ENCODE measurements around the gene KCNK4.

Gene KCNK4

DNA sequence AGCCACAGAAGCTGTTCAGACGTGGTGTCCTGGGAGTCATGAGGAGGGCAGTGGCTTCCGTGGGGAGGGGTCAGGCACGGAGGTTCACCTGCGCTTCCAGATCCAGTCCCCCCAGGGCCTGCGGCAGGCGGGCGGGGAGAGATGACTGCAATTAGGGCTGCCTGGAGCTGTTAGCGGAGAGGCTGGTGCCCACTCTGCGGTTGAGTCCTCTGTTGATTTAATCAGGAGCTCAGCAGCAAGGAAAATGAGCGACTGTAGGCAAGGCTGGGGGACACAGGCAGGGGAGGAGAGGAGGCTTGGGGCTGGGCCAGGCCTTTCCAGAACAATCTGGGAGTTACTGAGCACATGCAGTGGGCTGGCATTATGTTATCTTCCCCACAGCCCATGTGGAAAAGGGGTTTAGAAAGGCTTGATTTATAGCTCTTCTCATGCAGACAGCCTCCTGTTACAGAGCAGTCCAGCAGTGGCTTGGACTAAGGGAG lies 26.7 kb upstream of the KCNK4 start:
- no peak for DNase-seq (ENCODE audit: low spot score)
- no peak overlapping the region for H3K27ac ChIP-seq
- H3K4me3 ChIP-seq: no peak overlapping the region
- TF ChIP-seq, protein P1, sequence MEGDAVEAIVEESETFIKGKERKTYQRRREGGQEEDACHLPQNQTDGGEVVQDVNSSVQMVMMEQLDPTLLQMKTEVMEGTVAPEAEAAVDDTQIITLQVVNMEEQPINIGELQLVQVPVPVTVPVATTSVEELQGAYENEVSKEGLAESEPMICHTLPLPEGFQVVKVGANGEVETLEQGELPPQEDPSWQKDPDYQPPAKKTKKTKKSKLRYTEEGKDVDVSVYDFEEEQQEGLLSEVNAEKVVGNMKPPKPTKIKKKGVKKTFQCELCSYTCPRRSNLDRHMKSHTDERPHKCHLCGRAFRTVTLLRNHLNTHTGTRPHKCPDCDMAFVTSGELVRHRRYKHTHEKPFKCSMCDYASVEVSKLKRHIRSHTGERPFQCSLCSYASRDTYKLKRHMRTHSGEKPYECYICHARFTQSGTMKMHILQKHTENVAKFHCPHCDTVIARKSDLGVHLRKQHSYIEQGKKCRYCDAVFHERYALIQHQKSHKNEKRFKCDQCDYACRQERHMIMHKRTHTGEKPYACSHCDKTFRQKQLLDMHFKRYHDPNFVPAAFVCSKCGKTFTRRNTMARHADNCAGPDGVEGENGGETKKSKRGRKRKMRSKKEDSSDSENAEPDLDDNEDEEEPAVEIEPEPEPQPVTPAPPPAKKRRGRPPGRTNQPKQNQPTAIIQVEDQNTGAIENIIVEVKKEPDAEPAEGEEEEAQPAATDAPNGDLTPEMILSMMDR (IDR thresholded peaks at IDR 0.05): no peak

- DNase-seq (ENCODE audit: low spot score): no peak
- TF ChIP-seq, protein P1 (IDR thresholded peaks at IDR 0.05): no peak
- H3K27ac ChIP-seq: no peak overlapping the region
- no peak overlapping the region for H3K4me3 ChIP-seq
These were observed 25.6 kb upstream of the KCNK4 start for GRCh38 chr11:64265176-64266160.

DNA sequence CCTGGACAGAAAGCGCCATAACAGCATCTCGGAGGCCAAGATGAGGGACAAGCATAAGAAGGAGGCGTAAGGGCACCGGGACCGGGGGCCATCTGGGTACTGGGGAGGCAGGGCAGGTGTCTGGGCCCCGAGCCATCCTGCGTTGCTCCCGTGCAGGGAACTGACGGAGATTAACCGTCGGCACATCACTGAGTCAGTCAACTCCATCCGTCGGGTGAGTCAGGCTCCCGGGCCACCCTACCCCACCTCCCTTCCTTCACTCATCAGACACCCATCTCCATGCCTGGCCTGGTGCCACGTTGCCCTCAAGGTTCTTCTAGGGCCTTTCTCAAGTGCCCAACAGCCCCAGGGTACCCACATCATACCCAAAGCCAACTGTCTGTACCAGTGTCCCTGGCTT lies 24.8 kb upstream of the KCNK4 start:
- H3K4me3 ChIP-seq: no peak overlapping the region
- no peak overlapping the region for H3K27ac ChIP-seq
- TF ChIP-seq, protein P1 (IDR thresholded peaks at IDR 0.05): no peak
- DNase-seq (ENCODE audit: low spot score): no peak

- no peak for DNase-seq (ENCODE audit: low spot score)
- TF ChIP-seq, protein P1 (IDR thresholded peaks at IDR 0.05): no peak
- Histone ChIP-seq H3K4me3 (no peak overlapping the region), H3K27ac (peak overlapping the region; percentile 85 to 95)
These were observed 23.7 kb upstream of the KCNK4 start for GRCh38 chr11:64267207-64267945.

DNA sequence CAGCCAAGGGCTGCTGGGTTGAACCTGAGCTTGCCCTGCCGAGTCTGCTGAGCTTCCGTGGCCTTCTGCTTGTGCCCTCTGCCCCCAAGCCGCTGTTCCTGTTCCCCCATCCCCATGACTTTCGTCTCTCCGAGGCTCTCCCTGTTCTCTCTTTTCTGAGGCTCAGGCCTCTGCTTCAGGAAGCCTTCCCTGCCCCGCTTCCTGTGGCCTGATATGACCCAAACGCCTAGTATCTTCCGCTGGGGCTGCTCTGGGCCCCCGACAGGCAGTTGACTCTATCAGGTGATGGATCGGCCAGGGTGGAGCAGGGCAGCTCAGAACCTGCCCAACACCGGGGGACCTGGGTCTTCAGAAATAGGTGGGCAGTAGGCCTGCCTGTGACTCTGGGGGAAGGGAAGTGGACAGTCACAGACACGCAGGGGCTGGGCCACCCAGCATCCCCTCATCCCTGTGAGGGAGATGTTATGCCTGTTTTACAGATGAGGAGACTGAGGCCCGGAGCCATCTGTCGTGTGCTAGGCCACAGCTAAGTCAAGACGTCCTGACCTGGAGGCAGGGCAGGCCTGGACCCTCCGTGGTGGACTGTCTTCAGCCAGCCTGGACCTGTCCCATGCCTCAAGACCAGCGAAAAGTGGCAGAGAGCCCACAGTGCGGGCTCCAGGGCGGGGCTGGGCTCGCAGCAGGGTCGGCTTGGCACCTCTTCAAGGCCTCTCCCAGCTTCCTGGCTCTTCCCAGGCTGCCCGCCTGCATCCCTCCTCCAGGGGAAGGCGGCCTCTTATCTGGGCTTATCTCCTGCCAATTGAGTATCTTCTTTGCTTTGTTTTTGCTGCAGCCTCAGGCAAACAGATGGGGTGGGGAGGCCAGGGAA lies 22.8 kb upstream of the KCNK4 start:
- TF ChIP-seq, protein P1 (IDR thresholded peaks at IDR 0.05): no peak
- no peak for DNase-seq (ENCODE audit: low spot score)
- peak overlapping the region; percentile 85 to 95 for H3K27ac ChIP-seq
- peak overlapping the region; percentile 85 for H3K4me3 ChIP-seq

DNA sequence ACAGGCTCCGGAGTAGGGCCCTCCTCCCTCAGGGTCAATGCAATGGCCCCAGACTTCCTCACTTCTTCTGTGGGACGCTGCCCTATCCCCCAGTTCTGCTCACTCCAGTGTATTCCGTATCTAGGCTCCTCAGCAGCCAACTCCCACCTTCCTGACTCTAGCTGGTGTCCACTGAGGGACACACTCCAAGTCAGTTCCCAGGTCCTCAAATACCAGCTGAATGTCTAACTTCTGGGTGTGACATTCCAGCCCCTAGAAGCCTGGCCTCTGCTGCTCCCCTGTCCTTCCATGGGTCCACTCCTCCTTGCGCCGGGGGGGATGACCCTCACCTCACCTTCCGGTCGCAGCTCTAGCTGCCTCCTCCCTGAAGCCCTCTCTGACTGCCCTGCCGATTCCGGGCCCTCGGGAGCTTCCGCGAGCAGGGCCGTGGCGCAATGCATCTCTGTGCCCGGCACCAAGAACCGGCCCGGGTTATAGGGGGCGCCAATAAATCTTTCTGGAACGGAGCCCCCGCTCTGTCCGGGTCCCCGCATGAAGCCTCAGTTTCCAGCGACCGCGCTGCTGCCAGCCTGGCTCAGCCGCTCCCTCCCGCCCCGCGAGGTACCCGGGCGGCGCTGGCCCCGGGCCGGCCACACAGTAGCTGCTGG lies 22.1 kb upstream of the KCNK4 start:
- peak; percentile 89 for DNase-seq (ENCODE audit: low spot score)
- Histone ChIP-seq H3K27ac (peak overlapping the region; percentile 85 to 95), H3K4me3 (peak overlapping the region; percentile 85)
- TF ChIP-seq, protein P1 (IDR thresholded peaks at IDR 0.05): no peak
